ENCODE results near the gene SSBP4. TPM values are rescaled to one million over a fixed set of nuclear protein-coding genes. Genes with fewer than 3 reads are reported as not detected.

SSBP4 gene
- total and polyA plus RNA-seq, 9 of the 15 experiments (the other 6 are each of a cell fraction or from before 2014, with no cell fraction given), result 1.1 to 189 (median 39.0) TPM

DNA sequence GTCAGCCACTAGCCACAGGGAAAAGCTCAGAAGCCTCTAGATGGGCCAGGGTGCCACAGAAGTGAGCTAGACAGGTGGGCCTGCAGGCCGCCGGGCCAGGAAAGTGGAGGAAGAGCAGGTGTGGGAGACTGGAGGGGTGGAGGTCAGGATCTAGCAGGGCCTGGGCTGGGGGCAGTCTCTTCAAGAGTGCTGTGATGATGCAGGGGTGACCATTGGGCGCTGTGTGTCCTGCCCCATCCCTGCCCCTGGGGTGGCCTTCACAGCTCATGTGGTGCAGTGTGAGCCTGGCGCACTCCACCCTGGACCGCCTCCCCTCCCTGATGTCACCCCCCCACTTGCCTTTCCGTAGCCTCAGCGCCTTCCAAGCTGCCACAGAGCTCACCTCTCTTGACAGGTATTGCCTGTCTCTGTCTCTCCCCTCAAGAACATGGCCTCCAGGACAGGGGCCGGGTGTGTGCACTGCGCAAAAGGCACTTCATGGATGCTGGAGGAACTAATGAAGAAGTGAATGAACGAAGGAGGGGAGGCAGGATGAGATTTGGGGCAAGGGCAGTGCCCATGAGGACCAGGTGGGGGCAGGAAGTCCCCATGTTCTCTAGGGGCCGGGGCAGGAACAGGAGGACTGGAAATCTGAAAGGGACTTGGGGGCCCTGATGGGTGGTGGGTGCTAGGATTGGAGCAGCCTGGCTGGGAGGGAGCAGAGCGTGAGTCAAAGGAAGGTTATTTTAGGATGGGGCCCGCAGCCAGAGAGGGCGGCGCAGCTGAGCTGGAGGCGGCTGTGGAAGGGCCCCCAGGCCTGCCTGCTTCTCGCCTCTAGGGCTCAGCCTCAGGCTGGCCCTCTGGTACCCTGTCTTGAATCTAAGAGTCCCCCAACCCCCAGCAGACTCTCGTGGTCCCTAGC is 6.6 kb downstream of the SSBP4 start:
- peaks cover 80% of the 10 kb centered on the region for H3K79me2 ChIP-seq (ENCODE audit: control insufficient read depth, insufficient read depth, low read length)
- intact Hi-C loops (cut with micrococcal nuclease), result no loop called here
- no TSS peak for BruUV-seq (replicated peaks)
- ATAC-seq (no peak), FAIRE-seq (no peak), DNase-seq (ENCODE audit: extremely low read depth in 1 of 4, low spot score in 3 of 4) (peak in 1 of 4 experiments; percentile 45)
- no peaks in the 10 kb centered on the region for H3K27me3 ChIP-seq (ENCODE audit: control insufficient read depth in 2 of 2, insufficient read depth in 2 of 2, low read length in 2 of 2)
- H4K20me1 ChIP-seq (replicated peaks; ENCODE audit: control insufficient read depth, insufficient read depth, low read length), result peaks cover 22% of the 10 kb centered on the region
- H3K27ac ChIP-seq (ENCODE audit: extremely low read depth, low read depth, low read length), result peak overlapping the region; percentile 28; the same call in 1 of the 3 replicates
- peak overlapping the region in 1 of 2 experiments; percentile 68; a peak in 2 of 4 replicates for H3K9ac ChIP-seq (ENCODE audit: insufficient read depth in 1 of 2, low read depth in 2 of 2, low read length in 2 of 2)
- H2AFZ ChIP-seq (ENCODE audit: low read depth, low read length), result no peak overlapping the region
- peaks cover 68% of the 10 kb centered on the region; the same call in 2 of the 3 replicates for H3K36me3 ChIP-seq (ENCODE audit: control insufficient read depth, insufficient read depth, low read length)
- WGBS (ENCODE audit: insufficient coverage, low coverage, missing lambda C conversion rate), result 63% methylated on average over 14 of the region's 18 CpGs
- H3K9me3 ChIP-seq (replicated peaks; ENCODE audit: control insufficient read depth, insufficient read depth, low read depth, low read length), result no peaks in the 10 kb centered on the region
- peaks cover 35 to 98% of the 10 kb centered on the region in 2 experiments for H3K4me1 ChIP-seq (replicated peaks in 1 of 2; ENCODE audit: control insufficient read depth in 2 of 2, insufficient read depth in 2 of 2, low read length in 2 of 2)
- no peak overlapping the region for H3K4me3 ChIP-seq
- H3K9me1 ChIP-seq (ENCODE audit: control insufficient read depth, insufficient read depth, low read length), result no peaks in the 10 kb centered on the region
- H3K4me2 ChIP-seq (ENCODE audit: insufficient read depth, low read length), result no peak overlapping the region
- in situ Hi-C loops (cut with MboI), result no loop called here
- CTCF ChIA-PET (ENCODE audit: low intra/inter-chr PET ratio), result no interaction called here
- POLR2A ChIA-PET, result interaction anchor here (0.6 to 1.0 kb wide), 4 partner anchors 8 to 146 kb away, joined by 3 to 5 read pairs (median 4); no protein-coding TSS in a partner anchor
- TF ChIP-seq BRCA1 (IDR thresholded peaks at IDR 0.05) (no peak), BRCA1 (CRISPR knock-in tag; IDR thresholded peaks at IDR 0.05) (no peak), TRIM24 (IDR thresholded peaks at IDR 0.05) (no peak), ZNF24 (IDR thresholded peaks at IDR 0.05) (peak; percentile 92), SMARCB1 (IDR thresholded peaks at IDR 0.05; ENCODE audit: insufficient read length, low read depth) (no peak), RBFOX2 (IDR thresholded peaks at IDR 0.05; ENCODE audit: low read depth, low read length) (peak; percentile 37; the same call in 1 of the 2 replicates), MED1 (CRISPR knock-in tag; IDR thresholded peaks at IDR 0.05; ENCODE audit: borderline replicate concordance) (no peak), NCOA6 (IDR thresholded peaks at IDR 0.05) (no peak)
- TF ChIP-seq, protein P1, sequence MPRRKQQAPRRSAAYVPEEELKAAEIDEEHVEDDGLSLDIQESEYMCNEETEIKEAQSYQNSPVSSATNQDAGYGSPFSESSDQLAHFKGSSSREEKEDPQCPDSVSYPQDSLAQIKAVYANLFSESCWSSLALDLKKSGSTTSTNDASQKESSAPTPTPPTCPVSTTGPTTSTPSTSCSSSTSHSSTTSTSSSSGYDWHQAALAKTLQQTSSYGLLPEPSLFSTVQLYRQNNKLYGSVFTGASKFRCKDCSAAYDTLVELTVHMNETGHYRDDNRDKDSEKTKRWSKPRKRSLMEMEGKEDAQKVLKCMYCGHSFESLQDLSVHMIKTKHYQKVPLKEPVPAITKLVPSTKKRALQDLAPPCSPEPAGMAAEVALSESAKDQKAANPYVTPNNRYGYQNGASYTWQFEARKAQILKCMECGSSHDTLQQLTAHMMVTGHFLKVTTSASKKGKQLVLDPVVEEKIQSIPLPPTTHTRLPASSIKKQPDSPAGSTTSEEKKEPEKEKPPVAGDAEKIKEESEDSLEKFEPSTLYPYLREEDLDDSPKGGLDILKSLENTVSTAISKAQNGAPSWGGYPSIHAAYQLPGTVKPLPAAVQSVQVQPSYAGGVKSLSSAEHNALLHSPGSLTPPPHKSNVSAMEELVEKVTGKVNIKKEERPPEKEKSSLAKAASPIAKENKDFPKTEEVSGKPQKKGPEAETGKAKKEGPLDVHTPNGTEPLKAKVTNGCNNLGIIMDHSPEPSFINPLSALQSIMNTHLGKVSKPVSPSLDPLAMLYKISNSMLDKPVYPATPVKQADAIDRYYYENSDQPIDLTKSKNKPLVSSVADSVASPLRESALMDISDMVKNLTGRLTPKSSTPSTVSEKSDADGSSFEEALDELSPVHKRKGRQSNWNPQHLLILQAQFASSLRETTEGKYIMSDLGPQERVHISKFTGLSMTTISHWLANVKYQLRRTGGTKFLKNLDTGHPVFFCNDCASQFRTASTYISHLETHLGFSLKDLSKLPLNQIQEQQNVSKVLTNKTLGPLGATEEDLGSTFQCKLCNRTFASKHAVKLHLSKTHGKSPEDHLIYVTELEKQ (CRISPR knock-in tag; IDR thresholded peaks at IDR 0.05), result no peak
- TF ChIP-seq, protein P2, sequence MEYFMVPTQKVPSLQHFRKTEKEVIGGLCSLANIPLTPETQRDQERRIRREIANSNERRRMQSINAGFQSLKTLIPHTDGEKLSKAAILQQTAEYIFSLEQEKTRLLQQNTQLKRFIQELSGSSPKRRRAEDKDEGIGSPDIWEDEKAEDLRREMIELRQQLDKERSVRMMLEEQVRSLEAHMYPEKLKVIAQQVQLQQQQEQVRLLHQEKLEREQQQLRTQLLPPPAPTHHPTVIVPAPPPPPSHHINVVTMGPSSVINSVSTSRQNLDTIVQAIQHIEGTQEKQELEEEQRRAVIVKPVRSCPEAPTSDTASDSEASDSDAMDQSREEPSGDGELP (CRISPR knock-in tag; IDR thresholded peaks at IDR 0.05; ENCODE audit: borderline replicate concordance), result peak; percentile 46
- TF ChIP-seq, protein P3, sequence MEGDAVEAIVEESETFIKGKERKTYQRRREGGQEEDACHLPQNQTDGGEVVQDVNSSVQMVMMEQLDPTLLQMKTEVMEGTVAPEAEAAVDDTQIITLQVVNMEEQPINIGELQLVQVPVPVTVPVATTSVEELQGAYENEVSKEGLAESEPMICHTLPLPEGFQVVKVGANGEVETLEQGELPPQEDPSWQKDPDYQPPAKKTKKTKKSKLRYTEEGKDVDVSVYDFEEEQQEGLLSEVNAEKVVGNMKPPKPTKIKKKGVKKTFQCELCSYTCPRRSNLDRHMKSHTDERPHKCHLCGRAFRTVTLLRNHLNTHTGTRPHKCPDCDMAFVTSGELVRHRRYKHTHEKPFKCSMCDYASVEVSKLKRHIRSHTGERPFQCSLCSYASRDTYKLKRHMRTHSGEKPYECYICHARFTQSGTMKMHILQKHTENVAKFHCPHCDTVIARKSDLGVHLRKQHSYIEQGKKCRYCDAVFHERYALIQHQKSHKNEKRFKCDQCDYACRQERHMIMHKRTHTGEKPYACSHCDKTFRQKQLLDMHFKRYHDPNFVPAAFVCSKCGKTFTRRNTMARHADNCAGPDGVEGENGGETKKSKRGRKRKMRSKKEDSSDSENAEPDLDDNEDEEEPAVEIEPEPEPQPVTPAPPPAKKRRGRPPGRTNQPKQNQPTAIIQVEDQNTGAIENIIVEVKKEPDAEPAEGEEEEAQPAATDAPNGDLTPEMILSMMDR (IDR thresholded peaks at IDR 0.05 in 2 of 3, conservative IDR thresholded peaks at IDR 0.05 in 1 of 3; ENCODE audit: insufficient read depth in 2 of 3, low read depth in 1 of 3, low read length in 3 of 3), result peak in 2 of 3 experiments; percentile 3 to 27; a peak in 2 of 6 replicates
- TF ChIP-seq, protein P4, sequence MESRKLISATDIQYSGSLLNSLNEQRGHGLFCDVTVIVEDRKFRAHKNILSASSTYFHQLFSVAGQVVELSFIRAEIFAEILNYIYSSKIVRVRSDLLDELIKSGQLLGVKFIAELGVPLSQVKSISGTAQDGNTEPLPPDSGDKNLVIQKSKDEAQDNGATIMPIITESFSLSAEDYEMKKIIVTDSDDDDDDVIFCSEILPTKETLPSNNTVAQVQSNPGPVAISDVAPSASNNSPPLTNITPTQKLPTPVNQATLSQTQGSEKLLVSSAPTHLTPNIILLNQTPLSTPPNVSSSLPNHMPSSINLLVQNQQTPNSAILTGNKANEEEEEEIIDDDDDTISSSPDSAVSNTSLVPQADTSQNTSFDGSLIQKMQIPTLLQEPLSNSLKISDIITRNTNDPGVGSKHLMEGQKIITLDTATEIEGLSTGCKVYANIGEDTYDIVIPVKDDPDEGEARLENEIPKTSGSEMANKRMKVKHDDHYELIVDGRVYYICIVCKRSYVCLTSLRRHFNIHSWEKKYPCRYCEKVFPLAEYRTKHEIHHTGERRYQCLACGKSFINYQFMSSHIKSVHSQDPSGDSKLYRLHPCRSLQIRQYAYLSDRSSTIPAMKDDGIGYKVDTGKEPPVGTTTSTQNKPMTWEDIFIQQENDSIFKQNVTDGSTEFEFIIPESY (CRISPR knock-in tag; IDR thresholded peaks at IDR 0.05), result peak; percentile 64

Measured in K562 (cell line).